Measurements from ENCODE around the gene ANKS1A.

DNA sequence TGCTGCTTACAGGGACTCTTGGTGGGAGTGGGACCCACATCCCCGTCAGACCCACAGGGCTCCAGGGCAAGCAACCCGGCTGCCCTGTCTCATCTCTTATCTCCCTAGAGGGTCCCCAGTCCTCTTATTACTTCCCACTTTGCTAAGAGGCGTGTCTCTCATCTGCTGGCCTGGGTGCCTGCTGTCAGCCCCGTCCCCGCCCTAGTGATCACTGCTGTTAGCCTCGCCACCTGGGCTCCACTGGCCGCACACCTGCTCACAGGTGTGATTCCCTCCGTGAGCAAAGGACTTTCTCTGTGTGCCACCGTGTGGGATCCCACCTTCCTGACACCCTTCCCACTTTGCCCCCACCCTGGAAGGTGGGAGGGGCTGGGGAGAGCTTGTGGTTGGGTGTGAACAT, 194.5 kb downstream of the ANKS1A start:
- TF ChIP-seq TCF12 (IDR thresholded peaks at IDR 0.05; ENCODE audit: low read depth) (no peak), NFIC (IDR thresholded peaks at IDR 0.05) (no peak), RAD21 (IDR thresholded peaks at IDR 0.05; ENCODE audit: low read depth) (no peak), YY1 (IDR thresholded peaks at IDR 0.05; ENCODE audit: low read depth) (no peak), TAF1 (IDR thresholded peaks at IDR 0.05; ENCODE audit: low read depth) (no peak), REST (IDR thresholded peaks at IDR 0.05; ENCODE audit: low read depth) (no peak), EP300 (IDR thresholded peaks at IDR 0.05; ENCODE audit: borderline replicate concordance) (no peak), MAX (IDR thresholded peaks at IDR 0.05) (no peak)
